Measurements from ENCODE around the gene POU4F2. TPM values are rescaled to one million over a fixed set of nuclear protein-coding genes. Genes with fewer than 3 reads are reported as not detected.

The POU4F2 gene
- total RNA-seq, 1 experiment from 2014 or later: not detected

DNA sequence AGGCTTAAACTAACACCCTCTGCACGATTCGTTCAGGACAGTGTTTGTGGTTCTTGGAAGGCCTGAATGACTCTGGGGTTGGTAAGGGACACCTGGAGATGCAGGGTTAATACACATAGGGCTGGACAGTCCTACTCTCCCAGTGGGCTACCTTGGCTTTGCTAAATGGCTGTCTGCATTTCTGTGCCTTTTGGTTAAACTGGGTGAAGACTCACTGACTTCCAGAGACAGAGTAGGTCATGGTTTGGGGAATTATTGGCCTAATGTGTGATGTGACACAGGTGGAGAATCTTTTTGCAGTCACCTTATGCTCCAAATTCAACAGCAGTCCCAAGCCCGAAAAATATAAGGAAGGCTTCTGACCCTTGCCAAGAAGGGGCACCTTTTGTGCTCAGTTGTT is 10.5 kb downstream of the POU4F2 start (continued):
- TF ChIP-seq TCF7 (CRISPR knock-in tag; IDR thresholded peaks at IDR 0.05; ENCODE audit: low read depth): no peak
- TF ChIP-seq ATF2 (CRISPR knock-in tag; IDR thresholded peaks at IDR 0.05; ENCODE audit: borderline replicate concordance, low read depth): no peak
- TF ChIP-seq NR2C2 (CRISPR knock-in tag; IDR thresholded peaks at IDR 0.05): no peak
- no peak for TF ChIP-seq ETV6 (CRISPR knock-in tag; IDR thresholded peaks at IDR 0.05)
- TF ChIP-seq ATF3 (CRISPR knock-in tag; conservative IDR thresholded peaks at IDR 0.05): no peak
- TF ChIP-seq ARID4B (CRISPR knock-in tag; IDR thresholded peaks at IDR 0.05; ENCODE audit: borderline replicate concordance): no peak
- no peak for TF ChIP-seq RORB (CRISPR knock-in tag; IDR thresholded peaks at IDR 0.05)

GRCh38 chr4:146650034-146650433 is 11.3 kb downstream of the POU4F2 start:
- CTCF ChIA-PET: no interaction called here
- Mint-ChIP-seq H3K4me1 (peaks cover 40% of the 10 kb centered on the region), H3K36me3 (no peaks in the 10 kb centered on the region), H3K27me3 (ENCODE audit: low read depth) (peaks cover 100% of the 10 kb centered on the region), H3K4me3 (no peak overlapping the region), H3K9me3 (no peaks in the 10 kb centered on the region), H3K27ac (no peak overlapping the region)
- DNase-seq (ENCODE audit: low spot score) (no peak), ATAC-seq (no peak)
- POLR2A ChIA-PET: no interaction called here
- TF ChIP-seq AFF4 (CRISPR knock-in tag; IDR thresholded peaks at IDR 0.05; ENCODE audit: borderline replicate concordance) (no peak), GABPB1 (CRISPR knock-in tag; IDR thresholded peaks at IDR 0.05) (no peak), FOXK1 (CRISPR knock-in tag; IDR thresholded peaks at IDR 0.05) (no peak), CDX4 (CRISPR knock-in tag; IDR thresholded peaks at IDR 0.05; ENCODE audit: borderline replicate concordance) (no peak), STAT6 (CRISPR knock-in tag; conservative IDR thresholded peaks at IDR 0.05; ENCODE audit: low read depth) (no peak), ARID4B (CRISPR knock-in tag; IDR thresholded peaks at IDR 0.05; ENCODE audit: borderline replicate concordance) (no peak), NR2C2 (CRISPR knock-in tag; IDR thresholded peaks at IDR 0.05) (no peak), NR3C1 (CRISPR knock-in tag; conservative IDR thresholded peaks at IDR 0.05; ENCODE audit: low read depth) (no peak), CREB1 (CRISPR knock-in tag; IDR thresholded peaks at IDR 0.05) (no peak)
